GM21529 (cell line): ENCODE measurements around the gene SLC24A3.
A peak's percentile ranks its signal among the peaks of the same experiment; 100 is the strongest.
"Not testable (repeated sequence)": the region's sequence is repeated elsewhere in the genome, so short reads cannot be mapped to it uniquely, and the experiment has no call there.

ENCODE experiments used
- ATAC-seq: cut with Tn5 transposase; IDR thresholded peaks from one replicate; pipeline ENCODE4 v1.9.1; 2021; ENCODE audit not compliant: unreplicated experiment

Gene SLC24A3

GRCh38 chr20:19658137-19658536 is 445.7 kb downstream of the SLC24A3 start:
- peak; percentile 80 for ATAC-seq

GRCh38 chr20:19659448-19659847 is 447.0 kb downstream of the SLC24A3 start:
- peak; percentile 38 for ATAC-seq

GRCh38 chr20:19660808-19661378 is 448.5 kb downstream of the SLC24A3 start:
- no peak for ATAC-seq

GRCh38 chr20:19661717-19662636 is 449.5 kb downstream of the SLC24A3 start:
- peak; percentile 36 for ATAC-seq

- no peak for ATAC-seq
Observed at GRCh38 chr20:19662637-19662995, 450.2 kb downstream of the SLC24A3 start.

- ATAC-seq = no peak
Observed at GRCh38 chr20:19668418-19668817, 456.0 kb downstream of the SLC24A3 start.

GRCh38 chr20:19670829-19671228 is 458.4 kb downstream of the SLC24A3 start:
- ATAC-seq = no peak

GRCh38 chr20:19671374-19671773 is 458.9 kb downstream of the SLC24A3 start:
- no peak for ATAC-seq

- no peak for ATAC-seq
Observed at GRCh38 chr20:19672498-19672897, 460.1 kb downstream of the SLC24A3 start.

- ATAC-seq = no peak
Observed at GRCh38 chr20:19673575-19673974, 461.1 kb downstream of the SLC24A3 start.

- no peak for ATAC-seq
Observed at GRCh38 chr20:19676202-19676601, 463.8 kb downstream of the SLC24A3 start.

GRCh38 chr20:19677336-19677735 is 464.9 kb downstream of the SLC24A3 start:
- ATAC-seq = no peak

GRCh38 chr20:19678591-19678990 is 466.1 kb downstream of the SLC24A3 start:
- ATAC-seq = not testable (repeated sequence)

- ATAC-seq = no peak
Observed at GRCh38 chr20:19679900-19680495, 467.6 kb downstream of the SLC24A3 start.

GRCh38 chr20:19682249-19682648 is 469.8 kb downstream of the SLC24A3 start:
- ATAC-seq = no peak

- no peak for ATAC-seq
Observed at GRCh38 chr20:19683188-19683587, 470.7 kb downstream of the SLC24A3 start.

- no peak for ATAC-seq
Observed at GRCh38 chr20:19683822-19684221, 471.4 kb downstream of the SLC24A3 start.

- ATAC-seq = no peak
Observed at GRCh38 chr20:19688031-19688806, 475.8 kb downstream of the SLC24A3 start.

- no peak for ATAC-seq
Observed at GRCh38 chr20:19690462-19690861, 478.0 kb downstream of the SLC24A3 start.

GRCh38 chr20:19691125-19691524 is 478.7 kb downstream of the SLC24A3 start:
- no peak for ATAC-seq

GRCh38 chr20:19692100-19692499 is 479.7 kb downstream of the SLC24A3 start:
- ATAC-seq = no peak
